Karpas-422 (cell line): ENCODE measurements around the gene KCNN3. TPM values are rescaled to one million over a fixed set of nuclear protein-coding genes. Genes with fewer than 3 reads are reported as not detected.
A peak's percentile ranks its signal among the peaks of the same experiment; 100 is the strongest.

ENCODE experiments used
- DNase-seq: peaks from one replicate; pipeline ENCODE4 v3.0.0-alpha.2; 2015
- H2AFZ ChIP-seq: fragments of 200-600 bp; sonication (generic); 2 replicates; pipeline ENCODE4 v1.6.1; 2014; ENCODE audit warnings: antibody characterized with exemption, low read length, mixed read lengths
- H3K27ac ChIP-seq: fragments of 200-600 bp; sonication (generic); 2 replicates; pipeline ENCODE4 v1.5.1; 2014; ENCODE audit warnings: mild to moderate bottlenecking, low read length, moderate library complexity
- H3K27me3 ChIP-seq: fragments of 200-600 bp; sonication (generic); 2 replicates; pipeline ENCODE4 v1.6.1; 2014; ENCODE audit warnings: low read length, mixed read lengths
- H3K36me3 ChIP-seq: fragments of 200-600 bp; sonication (generic); 2 replicates; pipeline ENCODE4 v1.6.1; 2014; ENCODE audit warnings: low read length, mixed read lengths; ENCODE audit not compliant: insufficient read depth
- H3K4me1 ChIP-seq: fragments of 200-600 bp; sonication (generic); 2 replicates; pipeline ENCODE4 v1.6.1; 2014; ENCODE audit warnings: mild to moderate bottlenecking, low read length, mixed read lengths
- H3K4me2 ChIP-seq: fragments of 200-600 bp; sonication (generic); 2 replicates; pipeline ENCODE4 v1.6.1; 2014; ENCODE audit warnings: low read length, low read depth, mild to moderate bottlenecking; ENCODE audit not compliant: poor library complexity, severe bottlenecking
- H3K4me3 ChIP-seq: fragments of 200-600 bp; sonication (generic); 2 replicates; pipeline ENCODE4 v1.5.1; 2014; ENCODE audit warnings: mild to moderate bottlenecking, antibody characterized with exemption, low read length, mixed read lengths
- H3K79me2 ChIP-seq: fragments of 200-600 bp; sonication (generic); 2 replicates; pipeline ENCODE4 v1.6.1; 2014; ENCODE audit warnings: mild to moderate bottlenecking, low read length, mixed read lengths
- H3K9ac ChIP-seq: fragments of 200-600 bp; sonication (generic); 2 replicates; pipeline ENCODE4 v1.6.0; 2014; ENCODE audit warnings: low read length
- H3K9me2 ChIP-seq: fragments of 200-600 bp; sonication (generic), shearing (Covaris generic); replicated peaks from 2 replicates; pipeline ENCODE4 v1.6.0; 2014; ENCODE audit warnings: mild to moderate bottlenecking, low read length, moderate library complexity; ENCODE audit not compliant: insufficient read depth
- H3K9me3 ChIP-seq: fragments of 300-700, 200-600 bp; sonication (generic); 2 replicates; pipeline ENCODE4 v1.6.1; 2014; ENCODE audit warnings: low read length, mixed read lengths
- H4K20me1 ChIP-seq: fragments of 200-600 bp; sonication (generic); 2 replicates; pipeline ENCODE4 v1.6.1; 2014; ENCODE audit warnings: mild to moderate bottlenecking, antibody characterized with exemption, low read length, low read depth; ENCODE audit not compliant: insufficient read depth
- total RNA-seq: library from RNA; depleted of rRNA; stranded (reverse); fragments of >200 nt; shearing (Covaris generic); gene quantifications from 2 replicates; pipeline ENCODE4 v1.2.3, GENCODE V29; 2014; ENCODE audit warnings: low replicate concordance

Gene KCNN3
- total RNA-seq, 1 experiment from 2014 or later: 68.2 TPM

DNA sequence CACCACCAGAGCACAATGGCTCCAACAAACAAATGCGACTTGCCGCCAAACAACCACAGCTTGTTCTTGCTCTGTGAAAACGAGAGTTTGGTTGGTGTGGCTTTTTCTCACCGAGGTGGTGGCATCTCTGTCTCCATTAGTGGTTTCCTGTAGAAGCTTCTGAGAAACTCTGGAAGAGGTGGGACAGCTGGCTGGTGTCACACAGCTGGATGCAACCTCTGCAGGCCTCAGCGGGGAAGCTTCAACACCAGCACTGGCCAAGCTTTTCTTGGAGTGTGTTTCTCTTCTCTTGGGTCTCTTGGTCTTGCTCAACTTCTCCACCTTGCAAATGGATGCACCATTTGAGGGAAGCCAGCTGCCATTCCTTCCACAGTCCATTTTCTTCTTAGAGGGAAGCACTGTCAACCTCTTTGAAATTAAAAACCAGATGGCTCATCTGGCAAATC lies 124.8 kb downstream of the KCNN3 start:
- H3K9me3 ChIP-seq: no peaks in the 10 kb centered on the region
- no peak overlapping the region for H3K4me2 ChIP-seq
- DNase-seq: no peak
- no peak overlapping the region for H3K27ac ChIP-seq
- H3K4me1 ChIP-seq: peaks cover 4% of the 10 kb centered on the region; the same call in 1 of the 2 replicates
- H3K4me3 ChIP-seq: no peak overlapping the region
- H3K36me3 ChIP-seq: peaks cover 15% of the 10 kb centered on the region; the same call in 1 of the 2 replicates
- H3K9ac ChIP-seq: no peak overlapping the region
- H3K27me3 ChIP-seq: no peaks in the 10 kb centered on the region
- H2AFZ ChIP-seq: no peak overlapping the region
- H4K20me1 ChIP-seq: no peaks in the 10 kb centered on the region
- no peaks in the 10 kb centered on the region for H3K79me2 ChIP-seq
- H3K9me2 ChIP-seq: no peaks in the 10 kb centered on the region

DNA sequence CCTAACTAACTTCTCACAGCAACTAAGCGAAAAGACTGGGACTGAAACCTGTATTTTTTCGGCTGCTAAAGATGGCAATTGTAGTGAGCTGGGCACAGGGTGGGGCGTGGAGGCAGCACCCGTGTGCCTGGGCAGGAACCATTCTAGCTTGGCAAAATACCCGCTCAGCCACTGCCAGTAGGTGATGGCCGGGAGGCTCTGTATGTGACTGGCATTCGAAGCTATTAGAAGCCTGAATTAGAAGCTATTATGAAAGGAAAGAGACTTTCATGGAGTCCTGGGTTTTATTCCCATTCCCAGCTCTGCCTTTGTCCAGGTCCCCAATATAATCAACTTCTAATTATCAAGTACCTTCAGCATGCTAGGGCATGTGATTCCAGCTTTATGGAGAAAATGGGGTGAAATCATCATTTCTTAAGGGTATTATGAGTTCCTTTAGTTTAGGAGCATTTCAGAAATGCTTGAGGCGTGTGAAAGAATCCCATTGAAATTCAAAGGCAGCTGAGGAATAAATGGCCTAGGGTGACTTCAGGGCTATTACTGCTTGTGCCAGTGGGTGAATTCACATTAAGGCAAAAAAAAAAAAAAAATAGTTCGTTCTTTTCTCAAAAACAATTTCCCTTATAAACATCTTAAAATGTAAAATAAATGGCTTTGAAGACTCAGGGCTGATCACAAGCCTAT lies 125.6 kb downstream of the KCNN3 start:
- no peaks in the 10 kb centered on the region for H3K9me3 ChIP-seq
- no peak overlapping the region for H3K9ac ChIP-seq
- H3K9me2 ChIP-seq: no peaks in the 10 kb centered on the region
- peaks cover 15% of the 10 kb centered on the region; the same call in 1 of the 2 replicates for H3K36me3 ChIP-seq
- H2AFZ ChIP-seq: no peak overlapping the region
- no peak overlapping the region for H3K4me2 ChIP-seq
- no peak overlapping the region for H3K27ac ChIP-seq
- no peak overlapping the region for H3K4me3 ChIP-seq
- H3K79me2 ChIP-seq: no peaks in the 10 kb centered on the region
- no peaks in the 10 kb centered on the region for H4K20me1 ChIP-seq
- H3K4me1 ChIP-seq: peaks cover 4% of the 10 kb centered on the region; the same call in 1 of the 2 replicates
- H3K27me3 ChIP-seq: no peaks in the 10 kb centered on the region
- DNase-seq: no peak

DNA sequence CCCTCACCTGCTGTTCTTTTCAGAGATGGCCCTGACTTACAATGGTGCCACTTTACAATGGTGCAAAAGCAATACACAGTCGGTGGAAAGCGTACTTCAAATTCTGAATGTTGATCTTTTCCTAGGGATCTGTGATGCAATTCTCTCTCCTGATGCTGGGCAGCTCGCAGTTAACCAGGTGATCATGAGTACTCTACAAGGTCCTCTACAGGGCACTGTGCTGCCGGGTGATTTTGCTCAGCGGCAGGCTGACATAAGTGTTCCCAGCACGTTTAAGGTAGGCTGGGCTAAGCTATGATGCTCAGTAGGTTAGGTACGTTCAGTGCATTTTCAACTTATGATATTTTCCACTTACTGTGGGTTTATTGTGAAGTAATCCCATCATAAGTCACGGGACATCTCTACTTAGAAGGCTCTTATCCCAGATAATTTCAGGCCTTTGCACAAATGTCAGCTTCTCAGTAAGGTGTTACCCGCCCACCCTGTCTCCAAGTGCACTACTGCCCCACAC lies 126.5 kb downstream of the KCNN3 start:
- no peaks in the 10 kb centered on the region for H3K9me2 ChIP-seq
- H3K4me1 ChIP-seq: peaks cover 4% of the 10 kb centered on the region; the same call in 1 of the 2 replicates
- H3K79me2 ChIP-seq: no peaks in the 10 kb centered on the region
- H3K9me3 ChIP-seq: no peaks in the 10 kb centered on the region
- no peaks in the 10 kb centered on the region for H4K20me1 ChIP-seq
- H3K9ac ChIP-seq: no peak overlapping the region
- no peak overlapping the region for H3K4me2 ChIP-seq
- no peaks in the 10 kb centered on the region for H3K27me3 ChIP-seq
- no peak for DNase-seq
- H3K4me3 ChIP-seq: no peak overlapping the region
- H2AFZ ChIP-seq: no peak overlapping the region
- H3K27ac ChIP-seq: no peak overlapping the region
- H3K36me3 ChIP-seq: peaks cover 15% of the 10 kb centered on the region; the same call in 1 of the 2 replicates

DNA sequence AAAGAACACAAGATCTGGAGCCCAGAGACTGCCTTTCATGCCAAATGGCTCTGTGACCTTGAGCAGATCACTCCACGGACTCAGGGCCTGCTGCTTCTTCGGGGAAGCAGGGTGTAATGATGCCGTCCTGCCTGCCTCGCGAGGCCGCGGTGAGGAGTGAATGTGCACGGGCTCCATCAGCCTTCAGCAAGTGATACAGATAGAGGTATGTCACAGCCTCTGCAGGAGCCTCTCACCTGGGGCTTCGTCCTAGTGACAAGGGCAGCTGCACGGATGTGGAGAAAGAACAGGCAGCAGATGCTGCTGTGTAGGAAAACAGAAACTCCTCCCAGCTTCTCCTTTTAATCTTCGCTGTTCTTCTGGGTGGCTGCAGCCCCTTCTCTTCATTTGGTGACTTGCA lies 127.5 kb downstream of the KCNN3 start:
- Histone ChIP-seq H3K27ac (no peak overlapping the region), H3K79me2 (no peaks in the 10 kb centered on the region), H3K4me3 (no peak overlapping the region), H3K36me3 (peaks cover 15% of the 10 kb centered on the region; the same call in 1 of the 2 replicates), H4K20me1 (no peaks in the 10 kb centered on the region), H3K9ac (no peak overlapping the region), H3K4me2 (no peak overlapping the region), H3K9me3 (no peaks in the 10 kb centered on the region), H3K27me3 (no peaks in the 10 kb centered on the region), H3K9me2 (no peaks in the 10 kb centered on the region), H2AFZ (no peak overlapping the region), H3K4me1 (peaks cover 4% of the 10 kb centered on the region; the same call in 1 of the 2 replicates)
- DNase-seq: no peak

DNA sequence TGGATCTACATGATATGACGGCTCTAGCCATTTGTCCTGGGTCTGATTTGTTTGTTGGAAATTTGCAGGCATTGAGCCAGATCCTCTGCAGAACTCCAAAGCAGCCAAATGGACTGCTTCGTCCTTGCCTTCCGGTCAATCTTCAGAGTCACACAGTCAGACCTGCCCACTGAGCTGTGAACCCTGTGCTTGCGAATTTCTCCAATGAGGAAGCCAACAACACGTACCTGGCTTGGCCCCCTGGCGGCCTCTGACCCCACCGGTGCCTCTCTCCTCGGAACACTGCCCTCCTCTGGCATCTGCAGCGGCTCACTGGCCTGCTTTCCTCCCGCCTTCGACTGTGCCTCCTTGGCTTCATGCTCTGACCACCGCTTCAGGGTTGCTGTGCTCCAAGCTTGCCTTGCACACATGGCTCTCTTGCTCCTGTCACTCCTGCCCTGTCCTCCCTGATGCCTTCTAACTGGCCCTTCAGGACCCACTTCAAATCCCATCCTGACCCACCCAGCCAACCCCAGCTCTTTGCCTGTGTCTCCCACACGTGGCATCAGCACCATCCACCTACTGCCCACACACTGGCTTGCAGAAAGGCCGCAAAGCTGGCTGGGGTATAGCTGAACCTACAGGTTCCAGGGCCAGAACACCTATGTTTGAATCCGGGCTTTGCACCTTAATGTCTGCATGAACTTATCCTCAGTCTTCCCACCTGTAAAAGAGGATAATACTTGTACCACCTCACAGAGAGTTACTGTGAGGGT lies 128.2 kb downstream of the KCNN3 start:
- no peak for DNase-seq
- Histone ChIP-seq H3K4me1 (peaks cover 4% of the 10 kb centered on the region; the same call in 1 of the 2 replicates), H3K27me3 (no peaks in the 10 kb centered on the region)

DNA sequence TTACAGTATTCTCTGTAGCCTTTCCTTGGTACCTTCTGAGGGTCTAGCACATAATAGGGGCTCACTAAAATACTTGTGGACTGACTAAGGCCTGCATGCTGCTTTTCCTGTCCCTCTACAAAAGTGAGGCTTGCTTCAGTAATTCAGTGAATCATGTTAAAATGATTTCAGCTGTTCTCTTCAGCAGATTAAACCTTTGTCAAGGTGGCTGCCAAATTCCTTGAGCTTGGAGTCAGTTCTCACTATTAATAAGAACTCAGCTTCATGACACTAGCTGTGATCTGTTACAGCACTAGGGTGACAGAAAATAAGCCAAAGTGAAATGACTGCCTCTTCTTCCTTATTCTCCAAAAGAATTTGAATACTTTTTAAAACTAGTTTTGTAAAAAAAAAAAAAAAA lies 128.8 kb downstream of the KCNN3 start:
- no peak overlapping the region for H3K4me3 ChIP-seq
- H4K20me1 ChIP-seq: no peaks in the 10 kb centered on the region
- peak overlapping the region; percentile 24 for H3K27ac ChIP-seq

More for the DNA sequence above, 128.2 kb downstream of the KCNN3 start:
- no peak overlapping the region for H3K27ac ChIP-seq
- no peaks in the 10 kb centered on the region for H3K9me2 ChIP-seq
- H3K9me3 ChIP-seq: no peaks in the 10 kb centered on the region
- peaks cover 15% of the 10 kb centered on the region; the same call in 1 of the 2 replicates for H3K36me3 ChIP-seq
- H2AFZ ChIP-seq: no peak overlapping the region
- H3K9ac ChIP-seq: no peak overlapping the region
- no peaks in the 10 kb centered on the region for H4K20me1 ChIP-seq
- no peak overlapping the region for H3K4me3 ChIP-seq
- no peaks in the 10 kb centered on the region for H3K79me2 ChIP-seq
- no peak overlapping the region for H3K4me2 ChIP-seq

DNA sequence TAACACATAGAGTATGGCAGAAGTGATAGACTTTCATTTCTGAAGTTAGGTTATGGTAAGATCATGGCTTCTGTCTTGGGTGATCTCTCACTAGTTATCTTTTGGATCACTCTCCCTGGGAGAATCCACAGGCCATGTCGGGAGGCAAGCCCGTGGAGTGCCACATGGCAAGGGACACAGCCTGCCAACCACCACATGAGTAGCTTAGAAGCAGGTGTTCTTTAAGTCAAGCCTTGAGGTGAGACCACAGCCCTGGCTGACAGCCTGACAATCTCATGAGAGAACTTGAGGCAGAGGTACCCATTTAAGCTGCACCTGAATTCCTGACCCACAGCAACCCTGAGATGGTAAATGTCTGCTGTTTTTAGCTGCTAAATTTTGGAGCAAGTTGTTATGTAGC lies 130.4 kb downstream of the KCNN3 start:
- H3K27me3 ChIP-seq: no peaks in the 10 kb centered on the region
- no peak for DNase-seq
- peaks cover 21% of the 10 kb centered on the region for H3K4me1 ChIP-seq
- H3K9ac ChIP-seq: no peak overlapping the region
- H3K9me2 ChIP-seq: no peaks in the 10 kb centered on the region
- no peak overlapping the region for H3K4me2 ChIP-seq
- no peak overlapping the region for H2AFZ ChIP-seq
- H3K9me3 ChIP-seq: no peaks in the 10 kb centered on the region
- no peaks in the 10 kb centered on the region for H4K20me1 ChIP-seq
- no peak overlapping the region for H3K27ac ChIP-seq
- H3K4me3 ChIP-seq: no peak overlapping the region
- H3K79me2 ChIP-seq: no peaks in the 10 kb centered on the region
- H3K36me3 ChIP-seq: peaks cover 23% of the 10 kb centered on the region; the same call in 1 of the 2 replicates

More for the DNA sequence above, 128.8 kb downstream of the KCNN3 start:
- H3K9me2 ChIP-seq: no peaks in the 10 kb centered on the region
- H3K4me1 ChIP-seq: peaks cover 9% of the 10 kb centered on the region
- H3K27me3 ChIP-seq: no peaks in the 10 kb centered on the region
- H3K36me3 ChIP-seq: peaks cover 20% of the 10 kb centered on the region; the same call in 1 of the 2 replicates
- no peaks in the 10 kb centered on the region for H3K79me2 ChIP-seq
- no peak overlapping the region for H3K4me2 ChIP-seq
- no peak overlapping the region for H2AFZ ChIP-seq
- H3K9me3 ChIP-seq: no peaks in the 10 kb centered on the region
- no peak overlapping the region for H3K9ac ChIP-seq
- DNase-seq: no peak

DNA sequence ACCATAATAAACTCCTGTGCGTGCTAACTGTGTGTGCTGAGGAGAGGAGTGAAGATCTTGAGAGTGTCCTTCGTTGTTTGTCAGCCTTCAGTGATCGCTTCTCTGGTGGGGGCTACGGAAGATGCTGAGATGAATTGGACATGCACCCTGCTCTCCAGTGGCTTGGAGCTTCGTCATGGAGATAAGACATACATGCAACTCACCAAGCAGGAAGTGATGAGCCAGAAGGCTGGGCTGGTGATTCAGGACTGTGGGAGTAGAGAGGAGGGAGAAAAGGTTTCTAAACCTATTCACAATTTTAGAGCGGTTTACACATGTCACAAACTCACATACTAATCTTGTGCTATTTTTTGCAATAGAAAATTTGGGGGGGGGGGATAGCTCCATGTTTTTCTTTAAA lies 133.2 kb downstream of the KCNN3 start:
- H3K9ac ChIP-seq: no peak overlapping the region
- H3K4me2 ChIP-seq: no peak overlapping the region
- peaks cover 21% of the 10 kb centered on the region for H3K4me1 ChIP-seq
- no peaks in the 10 kb centered on the region for H3K79me2 ChIP-seq
- no peak for DNase-seq
- no peaks in the 10 kb centered on the region for H3K9me3 ChIP-seq
- no peak overlapping the region for H3K27ac ChIP-seq
- no peak overlapping the region for H2AFZ ChIP-seq
- H3K9me2 ChIP-seq: no peaks in the 10 kb centered on the region
- no peak overlapping the region for H3K4me3 ChIP-seq
- H3K27me3 ChIP-seq: no peaks in the 10 kb centered on the region
- H4K20me1 ChIP-seq: no peaks in the 10 kb centered on the region
- peaks cover 26% of the 10 kb centered on the region; the same call in 1 of the 2 replicates for H3K36me3 ChIP-seq
